H1 (cell line): Measurements from ENCODE around the gene RNF212. TPM values are rescaled to one million over a fixed set of nuclear protein-coding genes. Genes with fewer than 3 reads are reported as not detected.

ENCODE experiments used
- BACH1 ChIP-seq: IDR thresholded peaks from 2 replicates; pipeline ENCODE4 v1.6.1; 2012; ENCODE audit warnings: low read length, improper control_type of control experiment
- CREB1 ChIP-seq: IDR thresholded peaks from 2 replicates; pipeline ENCODE4 v1.6.1; 2012; ENCODE audit warnings: inconsistent platforms
- polyA plus RNA-seq, 7 experiments: library from polyadenylated mRNA; depleted of rRNA in 3 of 7; stranded (reverse) in 5 of 7; unstranded in 2 of 7; fragments of >200 nt in 5 of 7; fragments of 200-250 nt in 2 of 7; gene quantifications; 1 replicate in 5 of 7; 2 replicates in 1 of 7; 4 replicates in 1 of 7; pipeline versions ENCODE4 v1.2.1 to v1.2.3, GENCODE V29; 2011 to 2013; ENCODE audit warnings: missing spikeins in 2 of 7, mixed read lengths in 2 of 7
- total RNA-seq: library from RNA; stranded (reverse); fragmentation: NEBNext Ultra II Directional; extraction: Animal tissue kit (Norgen Biotek cat#: 25700); gene quantifications from 2 replicates; pipeline ENCODE4 v1.2.1, GENCODE V29; 2021

Gene RNF212
- total and polyA plus RNA-seq, 2 of the 8 experiments (the other 6 are each of a cell fraction or from before 2014, with no cell fraction given) = 3.4 to 5.4 TPM

DNA sequence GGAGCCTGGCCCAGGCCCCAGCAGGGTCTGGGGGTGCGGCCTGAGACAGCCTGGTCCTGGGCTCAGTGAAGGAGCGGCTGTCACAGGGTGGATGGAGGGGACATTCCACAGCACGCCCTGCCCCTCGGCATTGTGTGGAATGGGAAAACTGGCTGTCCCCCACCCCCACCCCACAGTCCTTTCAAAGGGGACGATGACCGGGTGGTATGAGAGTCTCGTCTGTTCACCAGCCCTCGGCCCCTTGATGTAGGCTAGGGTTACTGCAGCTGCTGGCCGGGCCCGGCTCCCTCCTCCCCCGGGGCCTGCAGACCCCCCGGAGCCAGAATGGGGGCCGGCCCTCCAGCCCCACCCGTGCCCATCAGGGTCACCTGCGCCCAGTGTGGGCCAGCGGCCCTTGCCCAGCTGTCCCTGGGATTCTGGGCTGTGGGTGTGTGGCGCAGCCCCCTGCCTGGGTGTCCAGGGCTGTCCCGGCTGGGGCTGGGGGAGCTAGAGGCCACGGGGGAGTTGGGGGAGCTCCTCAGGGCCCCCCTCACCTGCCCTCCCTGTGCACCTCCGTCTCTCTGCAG, 90.2 kb downstream of the RNF212 start (continued):
- TF ChIP-seq CREB1 = no peak
- TF ChIP-seq BACH1 = no peak
